ENCODE measurements around the gene ZNF528. TPM values are rescaled to one million over a fixed set of nuclear protein-coding genes. Genes with fewer than 3 reads are reported as not detected.

The ZNF528 gene
- polyA plus RNA-seq, 3 donors: 3.2 to 11.9 (median 4.3) TPM

Other genes with a start within 250 kb of the ZNF528 start
- gene ZNF836, start 226.2 kb upstream of the ZNF528 start, polyA plus RNA-seq: 1 to 10 TPM; 2.2 to 5.4 (median 4.0) TPM
- 100 to 1,000 TPM in 1 of 3 donors, 10 to 100 TPM in 2; 58.2 to 106 (median 88.5) TPM for gene PPP2R1A, start 207.8 kb upstream of the ZNF528 start, polyA plus RNA-seq
- 1 to 10 TPM; 2.0 to 3.8 (median 2.7) TPM for gene ZNF766, start 128.3 kb upstream of the ZNF528 start, polyA plus RNA-seq
- gene ZNF480, start 100.7 kb upstream of the ZNF528 start, polyA plus RNA-seq: 1 to 10 TPM; 2.5 to 3.4 (median 2.8) TPM
- 1 to 10 TPM in 1 of 3 donors, under 1 TPM in 2; 0.39 to 1.0 (median 0.93) TPM for gene ZNF610, start 61.6 kb upstream of the ZNF528 start, polyA plus RNA-seq
- 10 to 100 TPM in 1 of 3 donors, 1 to 10 TPM in 2; 5.7 to 12.5 (median 8.5) TPM for gene ZNF880, start 27.9 kb upstream of the ZNF528 start, polyA plus RNA-seq
- gene ZNF534, start 31.3 kb downstream of the ZNF528 start, polyA plus RNA-seq: not detected
- 1 to 10 TPM in 1 of 3 donors, under 1 TPM in 2; 0.27 to 1.0 (median 0.40) TPM for gene ZNF578, start 55.7 kb downstream of the ZNF528 start, polyA plus RNA-seq
- gene ZNF808, start 129.8 kb downstream of the ZNF528 start, polyA plus RNA-seq: 1 to 10 TPM; 1.8 to 2.6 (median 2.5) TPM
- 1 to 10 TPM; 2.5 to 9.0 (median 2.9) TPM for gene ZNF701, start 172.4 kb downstream of the ZNF528 start, polyA plus RNA-seq
- gene ZNF83, start 240.5 kb downstream of the ZNF528 start, polyA plus RNA-seq: 10 to 100 TPM; 16.2 to 39.8 (median 22.6) TPM